NCI-H82 (cell line): ENCODE data around the gene IER5.
"Not testable (repeated sequence)": the region's sequence is repeated elsewhere in the genome, so short reads cannot be mapped to it uniquely, and the experiment has no call there.

ENCODE experiments used
- DNase-seq: peaks from one replicate; lab custom pipeline; 2025; lab: John Stamatoyannopoulos, UW

Gene IER5

GRCh38 chr1:181115971-181116370, 27.5 kb downstream of the IER5 start:
- not testable (repeated sequence) for DNase-seq

DNA sequence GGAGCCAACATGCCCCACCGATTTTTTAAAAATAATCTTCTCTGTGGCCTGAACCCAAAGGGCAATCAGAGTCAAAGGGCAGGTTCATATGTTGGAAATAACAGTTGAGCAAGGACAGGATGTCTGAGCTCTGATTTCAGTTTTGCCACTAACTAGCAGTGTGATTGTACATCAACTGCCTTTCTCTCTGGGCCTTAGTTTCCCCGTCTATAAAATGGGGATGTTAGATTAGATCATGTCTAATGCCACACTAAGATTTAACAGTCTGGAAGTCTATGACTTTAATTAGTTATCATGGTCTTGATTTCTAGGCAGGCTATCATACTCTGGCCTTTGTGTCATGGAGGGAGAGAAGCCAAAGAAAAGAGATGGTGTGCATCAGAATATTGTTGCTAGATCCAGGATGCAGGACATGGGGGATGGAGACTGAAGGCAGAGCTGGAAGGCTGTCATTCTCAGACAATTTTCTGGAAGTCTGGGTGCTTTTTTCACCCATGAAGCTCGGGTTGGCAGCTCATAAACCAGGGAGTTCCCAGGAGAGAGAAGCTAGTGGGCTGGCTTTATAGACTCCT, 28.4 kb downstream of the IER5 start:
- DNase-seq: no peak

DNA sequence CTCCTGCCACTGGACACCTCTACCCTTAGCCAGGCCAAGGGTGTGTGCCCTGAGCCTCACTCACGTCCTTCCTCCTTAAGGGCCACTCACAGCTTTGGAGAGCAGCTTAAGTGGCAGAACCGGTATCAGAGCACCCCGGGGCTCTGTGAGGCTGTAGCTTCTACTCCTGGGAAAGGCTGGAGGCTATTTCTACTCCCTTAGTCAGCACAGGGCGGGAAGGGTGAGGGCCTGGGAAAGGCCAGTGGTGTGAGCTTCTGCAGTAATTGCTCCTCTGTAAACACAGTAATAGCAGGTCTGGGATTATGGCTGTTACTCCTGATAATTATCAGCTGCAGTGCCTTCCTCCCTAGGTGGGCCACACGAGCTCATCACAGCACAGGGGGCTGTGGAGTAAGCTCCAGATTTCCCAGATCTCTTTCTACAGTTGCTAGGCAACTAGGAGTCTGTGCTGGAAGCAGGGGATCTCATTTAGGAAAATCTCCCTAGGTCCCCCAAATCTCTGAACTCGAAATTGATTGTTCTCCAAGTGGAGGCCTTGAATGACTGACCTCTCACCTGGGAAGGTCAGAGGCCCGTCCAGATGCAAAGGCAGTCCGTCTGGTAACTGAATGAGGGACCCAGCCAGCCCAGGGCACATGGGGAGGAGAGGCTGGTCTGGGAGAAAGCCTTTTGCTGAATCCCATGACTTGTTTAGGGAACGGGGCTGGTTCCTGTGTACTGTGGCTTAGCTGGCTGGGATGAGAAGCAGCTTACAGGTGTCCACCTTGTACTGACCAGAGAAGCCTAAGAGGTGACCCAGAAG, 29.3 kb downstream of the IER5 start:
- DNase-seq: peak; percentile 50

DNA sequence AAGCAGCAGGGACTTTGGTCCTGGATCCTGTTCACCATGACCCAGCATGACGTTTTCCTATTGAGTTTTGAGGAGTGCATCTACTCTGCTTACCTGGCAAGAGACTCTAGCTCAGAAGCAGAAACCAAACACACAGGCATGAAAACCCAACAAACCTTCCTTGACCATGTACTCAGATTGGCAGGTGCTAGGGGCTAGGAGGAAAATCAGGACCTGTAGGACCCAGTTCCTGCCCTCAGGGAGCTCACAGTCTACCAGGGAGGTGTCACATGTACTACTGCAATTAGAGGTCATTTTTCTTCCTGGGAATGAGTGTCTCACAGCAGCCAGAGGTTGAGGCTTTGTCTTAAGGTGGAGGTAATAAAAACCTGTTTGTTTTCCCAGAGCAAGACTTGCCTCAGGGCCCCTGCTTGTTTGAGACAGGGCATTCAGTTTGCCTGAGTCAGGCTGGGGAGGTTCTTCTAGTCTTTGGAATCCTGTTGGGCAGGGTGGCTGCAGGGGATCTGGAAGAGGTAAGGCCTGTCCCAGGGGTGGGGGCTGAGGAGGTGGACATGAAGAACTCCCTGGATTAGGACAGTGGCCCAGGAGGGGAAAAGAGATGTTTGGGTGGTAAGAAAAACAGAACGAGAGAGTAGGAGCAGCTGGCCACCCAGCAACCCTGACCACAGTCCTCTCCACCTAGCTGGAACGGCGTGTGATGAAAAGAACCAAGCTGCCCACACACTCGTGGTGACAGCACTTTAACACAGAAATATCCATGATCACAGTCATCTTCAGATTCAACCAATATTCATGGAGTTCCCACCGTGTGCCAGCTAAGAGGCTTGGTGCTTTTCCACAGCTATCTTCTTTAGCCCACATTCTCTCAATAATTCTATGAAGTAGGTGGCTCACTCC, 30.8 kb downstream of the IER5 start:
- DNase-seq: no peak

- no peak for DNase-seq
Observed at GRCh38 chr1:181120924-181121323, 32.4 kb downstream of the IER5 start.

GRCh38 chr1:181121498-181121897, 33.0 kb downstream of the IER5 start:
- no peak for DNase-seq

DNA sequence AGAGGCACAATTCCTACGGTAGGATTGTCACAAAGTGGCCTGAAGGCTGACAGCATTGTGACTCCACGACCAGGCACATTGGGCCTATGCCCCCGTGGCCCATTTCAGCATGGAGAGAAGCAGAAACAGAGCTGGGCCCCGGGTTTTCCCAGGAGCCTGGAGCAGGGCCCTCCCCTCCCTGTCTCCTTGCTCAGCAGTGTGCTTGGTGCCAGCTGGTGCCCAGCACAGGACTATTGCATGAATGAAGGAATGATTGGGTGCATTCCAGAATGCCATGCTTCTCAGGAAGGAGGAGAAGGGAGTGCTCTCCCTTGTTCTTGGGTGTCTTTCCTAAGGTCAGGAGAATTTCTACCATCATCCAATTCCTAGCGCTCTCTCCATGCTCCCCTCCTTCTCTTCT, 33.7 kb downstream of the IER5 start:
- DNase-seq: no peak

- DNase-seq: no peak
Observed at GRCh38 chr1:181123173-181123572, 34.7 kb downstream of the IER5 start.

- no peak for DNase-seq
Observed at GRCh38 chr1:181124291-181124751, 35.8 kb downstream of the IER5 start.

DNA sequence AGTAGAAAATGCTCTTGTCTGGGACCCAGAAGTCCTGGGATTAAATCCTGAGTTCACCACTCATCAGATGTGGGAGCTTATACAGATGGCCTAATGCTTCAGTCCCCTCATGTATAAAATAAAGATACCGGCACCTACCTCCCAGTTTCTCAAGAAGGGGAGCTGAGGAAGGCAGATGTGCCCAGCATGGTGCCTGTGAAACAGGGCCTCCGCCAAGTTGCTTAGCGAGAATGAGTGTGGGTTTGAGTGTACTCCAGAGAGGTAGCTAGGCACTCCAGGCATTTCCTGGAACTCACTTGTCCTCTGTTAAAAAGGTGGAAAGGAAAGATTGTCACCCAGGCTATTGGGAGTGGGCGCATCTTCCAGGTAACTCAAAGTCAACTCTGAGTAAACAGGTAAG, 37.8 kb downstream of the IER5 start:
- DNase-seq: no peak

DNA sequence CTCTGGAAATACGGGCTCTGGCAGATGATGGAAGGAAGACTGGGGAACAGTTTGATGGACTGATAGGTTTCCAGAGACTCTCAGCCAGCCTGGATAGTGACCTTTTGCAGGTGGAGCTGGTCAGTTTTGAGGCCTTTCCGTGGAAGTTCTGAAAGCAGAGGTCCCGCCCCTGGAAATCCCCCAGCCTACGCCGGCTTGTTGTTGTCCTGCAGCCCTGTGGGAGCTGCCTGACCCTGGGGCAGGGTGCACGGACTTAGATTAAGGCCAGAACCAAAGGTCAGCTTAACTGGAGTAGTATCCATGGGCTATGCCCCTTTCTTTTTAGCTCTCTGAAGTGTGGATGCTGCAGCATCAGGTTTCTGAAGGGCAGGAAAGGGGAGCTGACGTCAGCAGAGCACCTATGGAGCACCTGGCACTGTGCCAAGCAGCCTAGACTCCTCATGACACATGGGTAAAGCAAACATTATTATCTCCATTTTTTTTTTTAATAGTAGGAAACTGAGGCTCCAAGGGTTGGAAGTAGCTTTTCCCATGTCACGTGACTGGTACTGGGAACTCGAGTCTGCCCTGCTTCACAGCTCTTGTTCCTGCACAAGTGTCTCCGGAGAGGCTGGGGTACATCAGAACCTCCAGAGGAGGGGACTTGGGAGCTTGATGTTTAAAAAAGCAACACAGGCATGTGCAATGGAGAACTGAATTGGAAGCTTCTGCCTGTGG, 38.5 kb downstream of the IER5 start:
- peak; percentile 69 for DNase-seq

DNA sequence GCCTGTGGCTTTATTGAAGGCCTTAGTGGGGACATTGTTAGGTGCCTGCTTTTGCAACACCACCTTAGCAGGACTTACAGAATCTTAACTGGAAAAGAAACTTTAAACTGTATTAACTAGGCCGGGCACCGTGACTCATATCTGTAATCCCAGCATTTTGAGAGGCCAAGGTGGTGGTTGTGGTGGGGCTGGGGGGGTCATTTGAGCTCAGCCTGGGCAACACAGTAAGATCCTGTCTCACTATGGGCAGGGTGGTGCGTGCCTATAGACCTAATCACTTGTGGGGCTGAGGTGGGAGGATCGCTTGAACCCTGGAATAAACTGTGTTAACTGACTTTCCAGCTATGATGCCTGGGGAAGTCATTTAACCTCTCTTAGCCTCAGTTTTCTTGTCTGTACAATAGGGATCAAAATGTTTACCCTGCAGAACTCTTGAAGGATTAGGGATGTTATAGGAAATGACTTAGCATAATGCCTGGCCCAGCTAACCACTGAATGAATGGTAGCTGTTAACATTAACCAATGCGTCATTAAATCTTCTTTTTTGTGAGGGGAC, 39.5 kb downstream of the IER5 start:
- peak; percentile 50 for DNase-seq

GRCh38 chr1:181128592-181129497, 40.3 kb downstream of the IER5 start:
- peak; percentile 98 for DNase-seq

GRCh38 chr1:181129771-181130606, 41.5 kb downstream of the IER5 start:
- no peak for DNase-seq

GRCh38 chr1:181131255-181131941, 42.9 kb downstream of the IER5 start:
- DNase-seq: no peak

GRCh38 chr1:181133441-181133951, 45.0 kb downstream of the IER5 start:
- DNase-seq: peak; percentile 63

DNA sequence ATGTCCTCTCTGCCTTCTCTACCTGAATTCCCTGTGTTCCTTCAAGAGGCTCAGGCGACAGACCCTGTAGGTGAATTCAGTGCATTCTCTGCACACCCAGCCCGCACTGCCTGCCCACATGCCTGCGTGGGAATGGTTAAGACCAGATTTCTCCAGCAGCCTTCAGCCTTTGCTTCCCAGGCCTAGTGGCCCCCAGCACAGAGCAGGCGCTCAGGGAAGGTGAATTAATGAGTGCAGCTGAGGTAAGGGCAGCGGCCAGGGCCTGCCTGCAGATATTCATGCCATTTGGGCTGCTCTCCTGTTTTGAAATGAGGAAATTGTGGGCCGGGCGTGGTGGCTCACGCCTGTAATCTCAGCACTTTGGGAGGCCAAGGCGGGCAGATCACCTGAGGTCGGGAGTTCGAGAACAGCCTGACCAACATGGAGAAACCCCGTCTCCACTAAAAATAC, 45.5 kb downstream of the IER5 start:
- no peak for DNase-seq

- DNase-seq: no peak
Observed at GRCh38 chr1:181134543-181135436, 46.3 kb downstream of the IER5 start.
